Mucosa of descending colon (tissue), 3 donors: Measurements from ENCODE around the gene CLIP4. TPM values are rescaled to one million over a fixed set of nuclear protein-coding genes. Genes with fewer than 3 reads are reported as not detected.

ENCODE experiments used
- ATAC-seq: fragments of 200-7000 bp; cut with Tn5 transposase; one replicate; pipeline ENCODE4 v1.9.1; 2020; ENCODE audit warnings: mild to moderate bottlenecking, moderate library complexity
- DNase-seq, 3 donors: peaks; one replicate each; pipeline ENCODE4 v3.0.0-alpha.2; 2020
- H3K36me3 ChIP-seq: fragments of 200-600 bp; one replicate; pipeline ENCODE4 v1.8.0; 2021; ENCODE audit warnings: low read depth, mild to moderate bottlenecking
- H3K4me1 ChIP-seq: fragments of 200-600 bp; one replicate; pipeline ENCODE4 v1.8.0; 2021; ENCODE audit warnings: low read depth, mild to moderate bottlenecking
- H3K4me3 ChIP-seq: fragments of 200-600 bp; one replicate; pipeline ENCODE4 v1.8.0; 2021; ENCODE audit warnings: mild to moderate bottlenecking
- H3K9me3 ChIP-seq: fragments of 200-600 bp; one replicate; pipeline ENCODE4 v1.8.0; 2021; ENCODE audit warnings: mild to moderate bottlenecking
- CTCF ChIP-seq: fragments of 200-600 bp; IDR thresholded peaks from one replicate; pipeline ENCODE4 v1.8.0; 2022; ENCODE audit warnings: antibody characterized with exemption, mild to moderate bottlenecking
- intact Hi-C, 2 donors: fragments of 100-400 bp; cut with DNase I in 1 of 2; cut with micrococcal nuclease in 1 of 2; formaldehyde crosslinking; loops; one replicate each; pipeline versions ENCODE4 v1.11.0 to v1.11.1; 2022; cut with DNase I, micrococcal nuclease
- long read RNA-seq, 2 donors: library from polyadenylated mRNA; unstranded; transcript quantifications; one replicate each; pipeline ENCODE4 v2.0.0, GENCODE V29; 2019 to 2021
- total RNA-seq, 3 donors: library from RNA; stranded (reverse); fragmentation: NEBNext Ultra II Directional in 2 of 3; extraction: Animal tissue kit (Norgen Biotek cat#: 25700) in 2 of 3; gene quantifications; one replicate each; pipeline versions ENCODE4 v1.2.1 to v1.2.4, GENCODE V29; 2021 to 2023
- donor health status: DM: no; HTN: no; CAD: no; lungs with moderate emphysema.
- donor health status: DM: no; HTN: no; CAD: no.
- donor health status: DM: no; HTN: yes; CAD: no.

CLIP4 gene, protein sequence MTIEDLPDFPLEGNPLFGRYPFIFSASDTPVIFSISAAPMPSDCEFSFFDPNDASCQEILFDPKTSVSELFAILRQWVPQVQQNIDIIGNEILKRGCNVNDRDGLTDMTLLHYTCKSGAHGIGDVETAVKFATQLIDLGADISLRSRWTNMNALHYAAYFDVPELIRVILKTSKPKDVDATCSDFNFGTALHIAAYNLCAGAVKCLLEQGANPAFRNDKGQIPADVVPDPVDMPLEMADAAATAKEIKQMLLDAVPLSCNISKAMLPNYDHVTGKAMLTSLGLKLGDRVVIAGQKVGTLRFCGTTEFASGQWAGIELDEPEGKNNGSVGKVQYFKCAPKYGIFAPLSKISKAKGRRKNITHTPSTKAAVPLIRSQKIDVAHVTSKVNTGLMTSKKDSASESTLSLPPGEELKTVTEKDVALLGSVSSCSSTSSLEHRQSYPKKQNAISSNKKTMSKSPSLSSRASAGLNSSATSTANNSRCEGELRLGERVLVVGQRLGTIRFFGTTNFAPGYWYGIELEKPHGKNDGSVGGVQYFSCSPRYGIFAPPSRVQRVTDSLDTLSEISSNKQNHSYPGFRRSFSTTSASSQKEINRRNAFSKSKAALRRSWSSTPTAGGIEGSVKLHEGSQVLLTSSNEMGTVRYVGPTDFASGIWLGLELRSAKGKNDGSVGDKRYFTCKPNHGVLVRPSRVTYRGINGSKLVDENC
- total RNA-seq = 10 to 100 TPM in 1 of 3 donors, 1 to 10 TPM in 2; 2.6 to 48.1 (median 8.3) TPM
- long read RNA-seq, donor 1, full-length matches to known transcripts = 49 of 69 reads
- long read RNA-seq, donor 1, partial matches to known transcripts = 7 of 69 reads
- long read RNA-seq, donor 1, other reads (novel, unspliced or antisense) = 13 of 69 reads
- long read RNA-seq, donor 2, partial matches to known transcripts = 0 of 2 reads
- long read RNA-seq, donor 2, other reads (novel, unspliced or antisense) = 2 of 2 reads

DNA sequence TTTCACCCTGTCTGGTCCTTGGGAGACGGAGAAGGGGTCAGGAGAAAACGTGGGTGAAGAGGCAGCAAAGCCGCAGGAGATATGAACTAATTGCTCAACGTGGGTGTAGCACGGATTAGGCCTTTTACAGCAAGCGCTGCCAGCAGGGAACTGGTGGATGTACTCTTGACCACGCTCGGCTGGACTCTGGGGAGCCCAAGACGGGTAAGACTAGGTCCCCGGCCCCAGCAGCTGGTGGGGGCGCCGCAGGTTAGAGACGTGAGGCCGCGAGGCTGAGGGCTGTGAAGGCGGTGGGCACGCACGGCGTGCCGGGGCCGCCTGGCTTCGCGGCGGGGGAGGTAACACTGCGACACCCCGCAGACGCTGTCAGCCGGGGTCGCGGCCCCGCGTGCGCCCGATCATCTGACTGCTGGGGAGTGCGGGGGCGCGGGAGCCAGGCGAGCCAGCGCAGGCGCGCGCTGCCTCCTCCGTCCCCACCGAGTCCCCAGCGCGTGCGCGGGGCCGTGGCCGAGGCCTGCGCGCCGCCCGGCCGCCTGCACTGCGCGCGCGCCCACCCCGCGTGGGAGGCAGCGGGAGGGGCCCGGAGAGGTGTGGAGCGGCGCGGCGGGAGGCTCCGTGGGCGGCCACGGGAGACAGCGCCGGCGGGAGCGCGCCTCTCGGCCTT lies at the start of gene CLIP4:
CLIP4 (plus strand) TSS at position 470 of the 664 bp plus-strand sequence. CDS start 5,974 bp downstream, outside the sequence.
- DNase-seq = peak; percentile 34 to 64 (median 63)
- H3K4me1 ChIP-seq = no peaks in the 10 kb centered on the region
- TF ChIP-seq CTCF = no peak
- H3K9me3 ChIP-seq = no peaks in the 10 kb centered on the region
- peak; percentile 83 for ATAC-seq
- H3K4me3 ChIP-seq = peak within 1 kb of the TSS; percentile 34
- intact Hi-C loops = no loop called here
- no peaks in the 10 kb centered on the region for H3K36me3 ChIP-seq

DNA sequence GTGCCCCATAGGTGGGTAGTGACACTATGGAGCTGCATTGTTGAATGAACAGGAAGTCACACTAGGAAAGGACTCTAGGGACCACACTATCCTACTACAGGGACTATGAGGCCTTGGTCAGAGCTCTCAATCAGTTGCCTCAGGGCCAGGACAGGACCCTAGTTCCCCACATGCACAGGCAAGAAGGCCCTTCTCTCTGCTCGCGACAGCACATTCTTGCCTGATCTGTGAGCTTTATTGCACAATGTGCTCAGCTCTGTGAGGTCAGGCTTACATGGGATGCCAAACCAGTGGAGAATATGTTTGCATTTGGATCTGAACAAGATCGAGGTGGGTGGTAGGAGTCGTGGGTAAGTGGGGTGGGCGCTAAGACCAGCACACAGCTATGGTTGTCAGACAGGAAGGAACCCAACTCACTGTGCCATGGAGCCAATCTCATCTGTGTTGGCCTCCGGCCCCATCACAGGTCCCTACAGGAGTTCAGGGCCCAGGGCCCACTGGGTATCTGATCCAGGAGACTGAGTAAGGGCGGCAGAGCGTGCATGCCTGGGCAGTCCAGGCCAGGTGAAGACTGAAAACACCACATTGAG lies 48.8 kb upstream of the CLIP4 start:
- Histone ChIP-seq H3K36me3 (no peaks in the 10 kb centered on the region), H3K4me3 (no peak overlapping the region), H3K9me3 (no peaks in the 10 kb centered on the region), H3K4me1 (no peaks in the 10 kb centered on the region)
- intact Hi-C loops = no loop called here
- ATAC-seq = peak; percentile 17
- no peak for TF ChIP-seq CTCF
- no peak for DNase-seq

- peak; percentile 15 for ATAC-seq
- no peak for TF ChIP-seq CTCF
- intact Hi-C loops = no loop called here
- Histone ChIP-seq H3K4me3 (no peak overlapping the region), H3K4me1 (no peaks in the 10 kb centered on the region), H3K36me3 (no peaks in the 10 kb centered on the region), H3K9me3 (no peaks in the 10 kb centered on the region)
- no peak for DNase-seq
These were observed 48.1 kb upstream of the CLIP4 start for GRCh38 chr2:29066997-29067605.

DNA sequence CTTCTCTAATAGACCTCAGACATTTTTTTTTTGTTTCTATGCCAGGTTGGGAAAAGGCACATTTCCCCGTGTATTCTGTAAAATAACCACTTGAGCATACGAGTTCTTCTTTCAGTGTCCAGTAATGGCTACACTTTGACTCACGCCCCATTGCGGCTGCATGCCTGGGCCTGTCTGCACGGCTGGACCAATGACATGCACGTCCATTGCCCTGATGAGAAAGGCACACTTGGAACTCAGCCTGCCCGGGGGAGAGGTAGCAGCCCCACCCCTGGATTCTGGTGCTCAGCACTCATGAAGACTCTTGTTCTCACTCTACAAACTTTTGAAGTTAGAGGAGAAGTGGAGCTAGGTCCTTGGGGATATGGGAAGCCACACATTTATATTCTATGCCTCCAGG lies 46.7 kb upstream of the CLIP4 start:
- ATAC-seq = no peak
- Histone ChIP-seq H3K36me3 (no peaks in the 10 kb centered on the region), H3K9me3 (no peaks in the 10 kb centered on the region), H3K4me3 (no peak overlapping the region), H3K4me1 (no peaks in the 10 kb centered on the region)
- intact Hi-C loops = no loop called here
- no peak for DNase-seq
- no peak for TF ChIP-seq CTCF

DNA sequence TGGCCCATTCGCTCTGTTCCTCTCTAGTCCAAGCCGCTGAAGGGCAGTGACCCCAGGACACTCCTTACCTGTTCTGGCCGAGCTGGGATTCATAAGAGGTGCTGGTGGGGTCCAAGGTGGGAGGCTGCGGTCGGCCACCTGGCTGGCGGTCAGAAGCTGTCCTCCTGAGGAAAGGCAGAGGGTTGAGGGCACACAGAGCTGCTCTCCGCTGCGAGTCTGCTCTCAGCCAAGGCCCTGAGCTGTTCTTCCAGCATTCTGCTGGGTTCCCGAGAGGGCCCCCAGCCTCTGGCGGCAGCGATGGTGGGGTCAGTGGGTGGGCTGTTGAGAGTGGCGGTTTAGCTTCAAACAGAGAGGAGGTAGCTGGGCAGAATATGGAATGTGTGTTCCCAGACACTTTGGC lies 44.7 kb upstream of the CLIP4 start:
- Histone ChIP-seq H3K9me3 (no peaks in the 10 kb centered on the region), H3K4me3 (no peak overlapping the region), H3K4me1 (no peaks in the 10 kb centered on the region), H3K36me3 (no peaks in the 10 kb centered on the region)
- ATAC-seq (no peak), DNase-seq (no peak)
- TF ChIP-seq CTCF = no peak
- intact Hi-C loops = no loop called here
